AG04449 (cell line): ENCODE data around the gene FAT1.

Experiments used
- CTCF ChIA-PET: fragments of 350-600 bp; formaldehyde crosslinking; extraction: SDS; loops from one replicate; lab custom pipeline; 2021; ENCODE audit warnings: antibody characterized with exemption; lab: Yijun Ruan, JAX
- POLR2A ChIA-PET: fragments of 400-600, 350-600 bp; formaldehyde crosslinking; extraction: SDS; loops from one replicate; lab custom pipeline; 2020; ENCODE audit warnings: antibody characterized with exemption, inconsistent platforms; lab: Yijun Ruan, JAX
- DNase-seq: peaks from one replicate; pipeline ENCODE4 v3.0.0-alpha.2; 2010; ENCODE audit warnings: low read depth, low spot score
- H3K4me3 ChIP-seq: 2 replicates; pipeline ENCODE4 v1.5.1; 2011; ENCODE audit warnings: low read depth, mild to moderate bottlenecking, control low read depth, low read length
- CTCF ChIP-seq: IDR thresholded peaks from one replicate; pipeline ENCODE4 v1.5.1; 2011; ENCODE audit warnings: mild to moderate bottlenecking, moderate library complexity, low read length, control low read depth, inconsistent platforms; ENCODE audit not compliant: insufficient read depth; ENCODE audit errors: missing control alignments

FAT1 gene

GRCh38 chr4:186622788-186623464 is 100.7 kb downstream of the FAT1 start:
- ChIA-PET POLR2A (interaction anchor here (0.6 to 1.0 kb wide), 2 partner anchors 26 to 101 kb away, joined by 3 read pairs; partner anchors contain the start of gene FAT1), CTCF (interaction anchor here (0.6 to 1.5 kb wide), 6 partner anchors 11 to 324 kb away, joined by 3 to 4 read pairs (median 3); no protein-coding TSS in a partner anchor)
- no peak overlapping the region for H3K4me3 ChIP-seq

GRCh38 chr4:186621959-186622553 is 101.6 kb downstream of the FAT1 start:
- POLR2A ChIA-PET, result no interaction called here
- TF ChIP-seq CTCF, result peak; percentile 73
- CTCF ChIA-PET, result interaction anchor here (0.6 to 1.3 kb wide), 5 partner anchors 12 to 98 kb away, joined by 3 to 4 read pairs (median 3); no protein-coding TSS in a partner anchor
- DNase-seq, result peak; percentile 69
- H3K4me3 ChIP-seq, result no peak overlapping the region

More at GRCh38 chr4:186622788-186623464, 100.7 kb downstream of the FAT1 start:
- DNase-seq, result no peak
- no peak for TF ChIP-seq CTCF

DNA sequence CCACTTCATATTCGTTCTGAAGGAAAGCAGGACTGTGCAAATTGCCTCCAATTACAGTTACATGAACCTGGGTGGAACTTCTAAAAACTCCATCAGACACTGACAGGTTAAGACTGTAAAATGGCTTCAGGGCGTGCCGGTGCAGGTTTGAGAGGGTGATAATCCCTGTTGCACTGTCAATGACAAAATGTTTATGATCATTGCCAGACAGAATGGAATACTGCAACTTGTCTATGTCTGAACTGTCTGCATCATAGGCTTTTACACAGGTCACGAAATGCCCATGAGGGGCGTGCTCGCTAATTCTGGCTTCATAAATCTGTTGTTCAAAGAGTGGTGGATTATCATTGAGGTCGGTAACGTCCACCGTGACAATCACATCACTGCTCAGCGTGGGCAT is 104.6 kb downstream of the FAT1 start:
- H3K4me3 ChIP-seq, result no peak overlapping the region
- TF ChIP-seq CTCF, result no peak
- DNase-seq, result no peak
- CTCF ChIA-PET, result no interaction called here
- POLR2A ChIA-PET, result no interaction called here

- CTCF ChIA-PET, result no interaction called here
- POLR2A ChIA-PET, result no interaction called here
- H3K4me3 ChIP-seq, result no peak overlapping the region
- TF ChIP-seq CTCF, result no peak
- no peak for DNase-seq
Measured at GRCh38 chr4:186617921-186618320, 105.7 kb downstream of the FAT1 start.

GRCh38 chr4:186607490-186607889 is 116.2 kb downstream of the FAT1 start:
- no peak for TF ChIP-seq CTCF
- POLR2A ChIA-PET, result no interaction called here
- CTCF ChIA-PET, result interaction anchor here (2.4 kb wide), 1 partner anchor 20 kb away, joined by 14 read pairs; no protein-coding TSS in a partner anchor
- no peak for DNase-seq
- no peak overlapping the region for H3K4me3 ChIP-seq

- ChIA-PET POLR2A (interaction anchor here (1.2 kb wide), 1 partner anchor 117 kb away, joined by 3 read pairs; the partner anchor contains the start of gene FAT1), CTCF (interaction anchor here (0.6 to 2.4 kb wide), 5 partner anchors 14 to 30 kb away, joined by 3 to 14 read pairs (median 3); no protein-coding TSS in a partner anchor)
- DNase-seq, result no peak
Measured at GRCh38 chr4:186606591-186606992, 117.1 kb downstream of the FAT1 start.

More at GRCh38 chr4:186606591-186606992, 117.1 kb downstream of the FAT1 start:
- H3K4me3 ChIP-seq, result no peak overlapping the region
- no peak for TF ChIP-seq CTCF
